ENCODE data around the gene TMEM131L.
"Not testable (repeated sequence)": the region's sequence is repeated elsewhere in the genome, so short reads cannot be mapped to it uniquely, and the experiment has no call there.

The TMEM131L gene

DNA sequence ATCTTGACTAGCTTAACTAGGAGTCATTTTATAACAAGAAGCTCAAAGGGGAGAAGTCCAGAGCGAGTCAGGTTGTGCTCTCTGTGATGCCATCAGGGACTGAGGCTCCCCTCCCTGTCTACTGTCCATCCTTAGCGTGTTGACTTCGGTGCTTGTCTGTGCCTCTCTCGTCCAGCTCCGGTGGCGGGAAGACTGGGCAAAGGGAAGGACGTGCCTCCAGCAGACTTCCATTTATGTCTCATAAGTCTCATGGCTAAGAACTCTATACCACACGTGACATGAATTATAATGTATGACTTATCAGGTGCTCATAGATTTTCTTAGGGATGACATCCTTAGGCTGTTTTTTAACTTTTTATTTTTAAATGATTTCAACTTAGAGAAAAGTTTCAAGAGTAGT is 125.3 kb downstream of the TMEM131L start:
- no peak for DNase-seq

- no peak for DNase-seq
Observed at GRCh38 chr4:153592064-153592463, 125.9 kb downstream of the TMEM131L start.

- no peak for DNase-seq
Observed at GRCh38 chr4:153593161-153593560, 127.0 kb downstream of the TMEM131L start.

GRCh38 chr4:153594210-153594609 is 128.1 kb downstream of the TMEM131L start:
- peak; percentile 21 for DNase-seq

DNA sequence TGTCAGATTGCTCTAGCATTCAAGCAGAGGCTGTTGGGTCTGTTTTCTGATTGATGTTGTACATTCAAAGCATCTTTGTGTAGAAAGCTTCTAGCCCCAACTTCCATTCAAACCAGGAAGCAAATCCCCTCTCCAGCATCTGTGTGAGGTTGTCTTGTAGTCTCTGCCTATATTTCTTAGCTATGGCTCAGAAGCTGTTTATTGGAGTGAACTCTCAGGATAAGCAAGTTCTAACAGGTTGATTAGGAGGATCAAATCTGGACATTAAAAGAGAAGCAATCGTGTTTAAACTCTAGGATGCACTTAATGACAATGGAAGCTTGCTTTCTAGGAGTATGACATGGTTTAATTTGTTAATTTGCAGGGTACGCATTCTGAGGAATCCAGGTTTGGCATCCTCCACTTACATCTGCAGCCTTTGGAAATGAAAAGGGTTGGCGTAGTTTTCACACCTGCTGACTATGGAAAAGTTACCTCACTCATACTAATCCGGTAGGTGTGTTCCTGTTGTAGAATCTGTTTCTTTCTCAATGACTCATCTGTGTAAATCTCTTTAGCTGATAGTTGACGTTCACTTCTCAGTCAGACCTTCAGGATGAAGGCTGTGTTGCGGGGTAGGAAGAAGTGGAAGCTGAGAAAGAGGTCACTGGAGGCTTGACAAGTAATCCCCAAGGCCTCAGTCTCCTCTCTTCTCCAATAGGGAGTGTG is 129.9 kb downstream of the TMEM131L start:
- DNase-seq = no peak

GRCh38 chr4:153602758-153603157 is 136.6 kb downstream of the TMEM131L start:
- DNase-seq = no peak

DNA sequence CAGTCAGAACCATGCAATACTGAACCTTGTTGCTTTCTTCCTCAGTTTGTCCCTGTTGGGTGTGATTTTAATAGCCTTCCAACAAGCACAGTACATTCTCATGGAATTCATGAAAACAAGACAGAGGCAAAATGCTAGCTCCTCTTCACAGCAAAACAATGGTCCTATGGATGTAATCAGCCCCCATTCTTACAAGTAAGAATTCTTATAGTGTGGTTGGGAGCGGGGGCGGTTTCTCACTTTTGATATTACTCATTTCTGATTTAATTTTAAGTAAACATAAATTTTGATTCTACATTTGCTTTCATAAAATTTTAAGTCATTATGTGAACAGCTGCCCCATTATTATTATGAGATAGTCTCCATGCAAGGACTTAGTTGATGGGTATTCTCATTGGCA is 137.1 kb downstream of the TMEM131L start:
- DNase-seq = no peak

DNA sequence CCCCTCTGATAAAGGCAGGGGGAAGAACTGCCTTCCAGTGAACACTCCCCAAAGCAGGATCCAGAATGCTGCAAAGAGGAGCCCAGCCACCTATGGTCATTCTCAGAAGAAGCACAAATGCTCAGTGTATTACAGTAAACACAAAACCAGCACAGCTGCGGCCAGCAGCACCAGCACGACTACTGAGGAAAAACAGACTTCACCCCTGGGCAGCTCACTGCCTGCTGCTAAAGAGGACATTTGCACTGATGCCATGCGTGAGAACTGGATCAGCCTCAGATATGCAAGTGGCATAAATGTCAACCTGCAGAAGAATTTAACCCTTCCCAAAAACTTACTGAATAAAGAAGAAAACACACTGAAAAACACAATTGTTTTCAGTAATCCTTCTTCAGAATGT is 137.7 kb downstream of the TMEM131L start:
- no peak for DNase-seq

GRCh38 chr4:153609070-153609469 is 142.9 kb downstream of the TMEM131L start:
- DNase-seq = not testable (repeated sequence)

GRCh38 chr4:153610623-153611376 is 144.6 kb downstream of the TMEM131L start:
- DNase-seq = no peak

DNA sequence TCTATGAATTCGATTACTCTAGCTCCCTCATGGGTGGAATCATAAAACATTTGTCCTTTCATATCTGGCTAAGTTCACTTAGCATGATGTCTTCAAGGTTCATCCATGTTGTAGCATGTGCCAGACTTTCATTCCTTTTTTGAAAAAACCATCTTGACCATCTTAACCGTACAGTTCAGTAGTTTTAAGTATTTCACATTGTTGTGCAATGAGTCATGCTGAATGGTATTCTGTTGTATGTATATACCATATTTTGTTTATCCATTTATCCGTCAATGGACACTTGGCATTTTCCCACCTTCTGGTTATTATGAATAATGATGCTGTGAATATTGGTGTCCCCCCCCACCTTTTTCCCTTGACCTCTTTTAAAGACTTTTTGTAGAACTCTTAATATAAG is 145.5 kb downstream of the TMEM131L start:
- DNase-seq = peak; percentile 69

DNA sequence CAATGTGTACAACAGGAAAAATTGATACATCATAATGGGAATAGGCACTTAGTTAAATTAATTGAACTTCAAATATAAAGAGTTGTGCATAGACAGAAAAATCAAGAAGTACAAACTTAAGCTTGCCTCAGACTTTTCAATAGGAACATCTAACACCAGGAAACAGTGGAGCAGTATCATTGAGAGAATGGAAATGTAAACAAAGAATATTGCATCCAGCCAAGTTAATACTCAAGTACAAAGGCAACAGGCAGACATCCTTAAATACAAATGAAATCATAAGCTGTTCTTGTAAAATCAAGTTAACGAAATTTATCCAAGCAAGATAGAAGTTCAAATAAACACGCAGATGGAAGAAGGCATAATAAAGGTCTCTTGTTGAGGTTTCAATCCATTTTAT is 146.7 kb downstream of the TMEM131L start:
- DNase-seq = no peak

GRCh38 chr4:153616006-153616555 is 149.9 kb downstream of the TMEM131L start:
- no peak for DNase-seq

- peak; percentile 4 for DNase-seq
Observed at GRCh38 chr4:153618833-153619232, 152.7 kb downstream of the TMEM131L start.

DNA sequence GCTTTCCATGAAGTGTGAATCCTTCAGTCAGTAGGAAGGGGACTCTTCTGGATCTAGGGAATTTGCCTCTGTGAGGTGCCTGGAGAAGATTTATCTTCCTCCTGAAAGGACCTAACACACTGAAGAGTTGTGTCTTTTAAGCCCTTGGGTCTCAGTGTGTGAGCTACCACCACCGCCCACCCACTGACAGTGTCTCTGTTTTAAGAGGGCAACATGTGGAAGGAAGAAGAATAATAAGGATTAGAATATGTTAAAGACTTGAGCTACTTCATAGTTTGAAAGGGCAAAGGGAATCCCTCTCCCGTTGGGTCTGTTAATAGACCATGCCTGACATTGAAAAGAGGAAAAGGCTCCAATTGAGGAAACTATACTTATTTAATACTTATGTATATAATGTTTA is 153.7 kb downstream of the TMEM131L start:
- no peak for DNase-seq

GRCh38 chr4:153620352-153620751 is 154.2 kb downstream of the TMEM131L start:
- DNase-seq = peak; percentile 2

DNA sequence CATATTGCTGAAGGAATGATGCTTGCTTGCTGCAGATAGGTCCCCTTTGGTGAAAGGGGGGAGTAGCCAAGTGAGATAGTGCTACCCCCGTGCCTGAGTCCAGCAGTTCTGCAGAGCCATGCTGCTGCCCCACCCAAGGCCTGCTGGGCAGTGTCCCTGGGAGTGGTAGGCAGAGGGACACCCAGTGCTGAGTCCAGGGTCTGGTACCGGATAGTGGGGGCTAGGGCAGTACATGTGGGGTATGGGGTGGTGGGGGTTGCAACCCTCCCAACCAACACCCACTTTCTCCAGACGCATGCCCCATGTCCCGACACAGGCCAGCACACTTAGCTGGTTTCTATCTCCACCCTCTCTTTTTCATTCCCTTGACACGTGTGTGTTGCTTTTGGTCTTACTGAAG is 155.9 kb downstream of the TMEM131L start:
- DNase-seq = no peak

- no peak for DNase-seq
Observed at GRCh38 chr4:153622778-153623240, 156.6 kb downstream of the TMEM131L start.

- DNase-seq = no peak
Observed at GRCh38 chr4:153623491-153623890, 157.3 kb downstream of the TMEM131L start.

GRCh38 chr4:153628796-153629315 is 162.7 kb downstream of the TMEM131L start:
- DNase-seq = no peak

GRCh38 chr4:153629776-153630175 is 163.6 kb downstream of the TMEM131L start:
- no peak for DNase-seq

DNA sequence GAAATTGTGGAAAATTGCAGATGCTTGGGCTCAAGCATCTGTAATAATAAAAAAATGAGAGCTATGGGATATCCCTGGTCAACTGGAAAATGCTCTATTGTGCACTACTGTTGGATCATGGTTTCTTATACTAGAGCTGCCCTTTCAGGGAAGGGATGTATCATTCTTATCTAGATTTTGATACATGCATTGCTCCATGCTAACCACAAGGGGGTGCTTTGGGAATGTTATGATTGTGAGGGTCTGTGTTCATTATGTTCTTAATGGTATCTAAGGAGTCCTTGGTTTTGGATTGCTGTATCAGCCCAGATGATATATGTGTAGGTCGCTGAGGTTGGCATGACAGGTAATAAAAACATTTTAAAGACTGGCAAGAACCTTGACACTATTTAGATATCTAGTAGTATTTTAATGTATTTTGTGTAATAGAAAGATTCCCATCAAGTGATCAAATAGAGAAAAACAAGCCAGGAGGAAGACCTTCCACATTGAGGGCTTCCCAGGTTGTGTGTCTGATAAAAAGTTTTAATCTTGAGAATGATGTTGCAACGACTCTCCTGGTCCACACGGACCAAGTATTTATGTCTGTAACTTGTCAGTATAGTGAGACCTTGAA is 168.7 kb downstream of the TMEM131L start:
- peak; percentile 28 for DNase-seq

GRCh38 chr4:153635846-153636245 is 169.7 kb downstream of the TMEM131L start:
- DNase-seq = no peak

Measured in EL (cell line).